Pulmonary artery endothelial cell (primary cell): ENCODE results near the gene NR1H4. TPM values are rescaled to one million over a fixed set of nuclear protein-coding genes. Genes with fewer than 3 reads are reported as not detected.
"Not testable (repeated sequence)": the region's sequence is repeated elsewhere in the genome, so short reads cannot be mapped to it uniquely, and the experiment has no call there.

Experiments used
- DNase-seq: peaks from one replicate; pipeline ENCODE4 v3.0.0-alpha.2; 2011; ENCODE audit warnings: low read depth, low spot score
- total RNA-seq: library from RNA; depleted of rRNA; stranded (reverse); fragments of >200 nt; gene quantifications from 2 replicates; pipeline ENCODE4 v1.2.3, GENCODE V29; 2014

The NR1H4 gene
- total RNA-seq, 1 donor from 2014 or later = not detected

- DNase-seq = no peak
These were observed 93.4 kb downstream of the NR1H4 start for GRCh38 chr12:100566887-100567637.

- no peak for DNase-seq
These were observed 94.3 kb downstream of the NR1H4 start for GRCh38 chr12:100567945-100568344.

GRCh38 chr12:100572184-100572583 lies 98.5 kb downstream of the NR1H4 start:
- DNase-seq = no peak

- DNase-seq = peak; percentile 66
These were observed 99.9 kb downstream of the NR1H4 start, which contains the start of gene GAS2L3 for GRCh38 chr12:100573292-100574186. Gene GAS2L3, plus strand, starts transcription at chr12:100573684. Its CDS starts 21,221 bp downstream, at chr12:100594905.

- DNase-seq = no peak
These were observed 100.8 kb downstream of the NR1H4 start for GRCh38 chr12:100574187-100575074.

GRCh38 chr12:100576331-100577036 lies 102.8 kb downstream of the NR1H4 start:
- DNase-seq = peak; percentile 80

- DNase-seq = no peak
These were observed 105.3 kb downstream of the NR1H4 start for GRCh38 chr12:100578923-100579322.

GRCh38 chr12:100579844-100580243 lies 106.2 kb downstream of the NR1H4 start:
- DNase-seq = no peak

- peak; percentile 29 for DNase-seq
These were observed 110.6 kb downstream of the NR1H4 start for GRCh38 chr12:100584256-100584655.

- DNase-seq = no peak
These were observed 118.3 kb downstream of the NR1H4 start for GRCh38 chr12:100591979-100592378.

- DNase-seq = no peak
These were observed 119.8 kb downstream of the NR1H4 start for GRCh38 chr12:100593490-100593889.

- no peak for DNase-seq
These were observed 128.0 kb downstream of the NR1H4 start for GRCh38 chr12:100601626-100602025.

GRCh38 chr12:100602997-100603396 lies 129.3 kb downstream of the NR1H4 start:
- not testable (repeated sequence) for DNase-seq

GRCh38 chr12:100608776-100609175 lies 135.1 kb downstream of the NR1H4 start:
- DNase-seq = no peak

- DNase-seq = no peak
These were observed 137.2 kb downstream of the NR1H4 start for GRCh38 chr12:100610666-100611430.

GRCh38 chr12:100612606-100613005 lies 138.9 kb downstream of the NR1H4 start:
- DNase-seq = no peak
